ENCODE measurements around the gene SGO2. TPM values are rescaled to one million over a fixed set of nuclear protein-coding genes. Genes with fewer than 3 reads are reported as not detected.
"Not testable (repeated sequence)": the region's sequence is repeated elsewhere in the genome, so short reads cannot be mapped to it uniquely, and the experiment has no call there.

SGO2 gene
- total RNA-seq, 1 donor from 2014 or later, result 2.8 TPM

GRCh38 chr2:200627110-200627770 is 101.2 kb downstream of the SGO2 start:
- intact Hi-C loops (cut with DNase I), result no loop called here
- Histone ChIP-seq H3K4me1 (no peaks in the 10 kb centered on the region), H3K36me3 (no peaks in the 10 kb centered on the region), H3K27me3 (ENCODE audit: low read depth) (no peaks in the 10 kb centered on the region), H3K4me3 (no peak overlapping the region), H3K9me3 (no peaks in the 10 kb centered on the region), H3K27ac (no peak overlapping the region)
- ATAC-seq (no peak), DNase-seq (no peak)
- no peak for TF ChIP-seq CTCF (IDR thresholded peaks at IDR 0.05)

GRCh38 chr2:200628461-200628860 is 102.5 kb downstream of the SGO2 start:
- H3K27ac ChIP-seq; DNase-seq; intact Hi-C loops (cut with DNase I); H3K9me3 ChIP-seq; H3K4me1 ChIP-seq; ATAC-seq; H3K4me3 ChIP-seq; H3K27me3 ChIP-seq (ENCODE audit: low read depth); H3K36me3 ChIP-seq: not testable (repeated sequence)

GRCh38 chr2:200631287-200631686 is 105.3 kb downstream of the SGO2 start:
- Histone ChIP-seq H3K27me3 (ENCODE audit: low read depth) (no peaks in the 10 kb centered on the region), H3K4me1 (no peaks in the 10 kb centered on the region), H3K36me3 (peaks cover under 1% of the 10 kb centered on the region), H3K9me3 (no peaks in the 10 kb centered on the region), H3K27ac (no peak overlapping the region), H3K4me3 (no peak overlapping the region)
- intact Hi-C loops (cut with DNase I), result no loop called here
- DNase-seq, result no peak
- no peak for TF ChIP-seq CTCF (IDR thresholded peaks at IDR 0.05)
- no peak for ATAC-seq

Other genes with a start within 250 kb of the SGO2 start
- gene SPATS2L, start 219.5 kb upstream of the SGO2 start, total RNA-seq, result 100 TPM
- 14.3 TPM for gene KCTD18, start 16.1 kb upstream of the SGO2 start, total RNA-seq
- 36.7 TPM for gene AOX1, start 59.8 kb downstream of the SGO2 start, total RNA-seq